GM19468 (cell line): ENCODE results near the gene CCHCR1.

Experiments used
- ATAC-seq: cut with Tn5 transposase; IDR thresholded peaks from one replicate; pipeline ENCODE4 v1.9.1; 2021; ENCODE audit warnings: mild to moderate bottlenecking, moderate library complexity, moderate number of reproducible peaks; ENCODE audit not compliant: unreplicated experiment; ENCODE audit errors: extremely low read depth

Gene CCHCR1

GRCh38 chr6:31135710-31136109 lies 21.9 kb downstream of the CCHCR1 start:
- ATAC-seq = no peak

- no peak for ATAC-seq
These were observed 24.8 kb downstream of the CCHCR1 start for GRCh38 chr6:31132806-31133205.

- no peak for ATAC-seq
These were observed 26.0 kb downstream of the CCHCR1 start for GRCh38 chr6:31131595-31131994.

GRCh38 chr6:31130751-31131150 lies 26.9 kb downstream of the CCHCR1 start:
- no peak for ATAC-seq

GRCh38 chr6:31129130-31129529 lies 28.5 kb downstream of the CCHCR1 start:
- ATAC-seq = no peak

GRCh38 chr6:31128093-31128676 lies 29.4 kb downstream of the CCHCR1 start:
- ATAC-seq = no peak

- ATAC-seq = no peak
These were observed 31.0 kb downstream of the CCHCR1 start for GRCh38 chr6:31126396-31127175.

- no peak for ATAC-seq
These were observed 31.8 kb downstream of the CCHCR1 start for GRCh38 chr6:31125586-31126363.

GRCh38 chr6:31125162-31125561 lies 32.4 kb downstream of the CCHCR1 start:
- ATAC-seq = no peak

- ATAC-seq = no peak
These were observed 34.6 kb downstream of the CCHCR1 start for GRCh38 chr6:31122791-31123706.

GRCh38 chr6:31121131-31121790 lies 36.3 kb downstream of the CCHCR1 start:
- ATAC-seq = no peak

- no peak for ATAC-seq
These were observed 37.3 kb downstream of the CCHCR1 start, which contains the start of gene CDSN for GRCh38 chr6:31120151-31120915. Gene CDSN, minus strand, starts transcription at chr6:31120446. Its CDS starts 27 bp downstream, at chr6:31120419.

- no peak for ATAC-seq
These were observed 39.4 kb downstream of the CCHCR1 start for GRCh38 chr6:31118178-31118577.

GRCh38 chr6:31116661-31117385 lies 40.8 kb downstream of the CCHCR1 start:
- ATAC-seq = no peak

GRCh38 chr6:31115941-31116560 lies 41.6 kb downstream of the CCHCR1 start:
- no peak for ATAC-seq

GRCh38 chr6:31114970-31115849 lies 42.4 kb downstream of the CCHCR1 start:
- no peak for ATAC-seq

- no peak for ATAC-seq
These were observed 43.1 kb downstream of the CCHCR1 start, which contains the start of gene PSORS1C1 for GRCh38 chr6:31114541-31114878. Gene PSORS1C1, plus strand, starts transcription at chr6:31114800. Its CDS starts 14,833 bp downstream, at chr6:31129633.
